ENCODE results near the gene PRND.

- TF ChIP-seq USF1 (IDR thresholded peaks at IDR 0.05) (no peak), TAF1 (IDR thresholded peaks at IDR 0.05; ENCODE audit: low read depth) (no peak), EP300 (IDR thresholded peaks at IDR 0.05; ENCODE audit: borderline replicate concordance) (no peak)
Measured at GRCh38 chr20:4683261-4683660, 38.4 kb upstream of the PRND start.

Measured in Ishikawa (cell line).